SK-N-SH (cell line): ENCODE measurements around the gene MMS19. TPM values are rescaled to one million over a fixed set of nuclear protein-coding genes. Genes with fewer than 3 reads are reported as not detected.
A peak's percentile ranks its signal among the peaks of the same experiment; 100 is the strongest.

Experiments used
- CHD2 ChIP-seq: fragments of 150-350 bp; IDR thresholded peaks from 2 replicates; pipeline ENCODE4 v1.6.1; 2018; ENCODE audit warnings: low read length; ENCODE audit not compliant: partially characterized antibody
- EZH2phosphoT487 ChIP-seq: fragments of 200-600 bp; sonication (generic); IDR thresholded peaks from 2 replicates; pipeline ENCODE4 v1.6.1; 2017; ENCODE audit warnings: low read depth, mixed run types, mild to moderate bottlenecking, antibody characterized with exemption, moderate library complexity, borderline replicate concordance
- FOXJ3 ChIP-seq: sonication (generic); formaldehyde crosslinking; IDR thresholded peaks from 2 replicates; pipeline ENCODE4 v1.5.1; 2020; ENCODE audit warnings: mild to moderate bottlenecking, missing genetic modification reagents
- MXI1 ChIP-seq: IDR thresholded peaks from 2 replicates; pipeline ENCODE4 v1.6.1; 2012; ENCODE audit warnings: mild to moderate bottlenecking, low read depth, low read length, improper control_type of control experiment
- NFIC ChIP-seq: IDR thresholded peaks from 2 replicates; pipeline ENCODE4 v1.4.0; 2012; ENCODE audit warnings: borderline replicate concordance
- POLR2AphosphoS5 ChIP-seq: IDR thresholded peaks from 2 replicates; pipeline ENCODE4 v1.6.1; 2012; ENCODE audit warnings: low read depth, low read length
- RCOR1 ChIP-seq: fragments of 150-350 bp; IDR thresholded peaks from 2 replicates; pipeline ENCODE4 v1.6.1; 2017; ENCODE audit warnings: antibody characterized with exemption, low read length
- RFX5 ChIP-seq: IDR thresholded peaks from 2 replicates; pipeline ENCODE4 v1.6.1; 2012; ENCODE audit warnings: mild to moderate bottlenecking, improper control_type of control experiment, low read length
- TCF12 ChIP-seq: IDR thresholded peaks from 2 replicates; pipeline ENCODE4 v1.4.0; 2012
- polyA plus RNA-seq, 3 experiments: library from polyadenylated mRNA; depleted of rRNA; stranded (reverse); fragments of >200 nt; gene quantifications; 2 replicates each; pipeline ENCODE4 v1.2.3, GENCODE V29; 2012
- TF ChIP-seq, protein P1 (sequence below): IDR thresholded peaks from 2 replicates; pipeline ENCODE4 v1.4.0; 2012; ENCODE audit warnings: low read depth, borderline replicate concordance
- TF ChIP-seq, protein P2 (sequence below): IDR thresholded peaks from 2 replicates; pipeline ENCODE4 v1.4.0; 2012; ENCODE audit warnings: low read depth
- TF ChIP-seq, protein P3 (sequence below): fragments of 200-600 bp; sonication (generic); IDR thresholded peaks from 2 replicates; pipeline ENCODE4 v1.6.1; 2017; ENCODE audit warnings: antibody characterized with exemption, mild to moderate bottlenecking, moderate library complexity
- TF ChIP-seq, protein P4 (sequence below): IDR thresholded peaks from 2 replicates; pipeline ENCODE4 v1.4.0; 2012; ENCODE audit warnings: low read depth, borderline replicate concordance
- TF ChIP-seq, protein P5 (sequence below): fragments of 150-350 bp; IDR thresholded peaks from 2 replicates; pipeline ENCODE4 v1.6.1; 2017; ENCODE audit warnings: antibody characterized with exemption, low read length, low read depth, borderline replicate concordance
- TF ChIP-seq, protein P6 (sequence below): IDR thresholded peaks from 2 replicates; pipeline ENCODE4; 2012
- TF ChIP-seq, protein P7 (sequence below): fragments of 150-350 bp; IDR thresholded peaks from 2 replicates; pipeline ENCODE4 v1.6.1; 2016; ENCODE audit warnings: mild to moderate bottlenecking, low read depth, low read length

MMS19 gene
- polyA plus RNA-seq, 1 of the 3 experiments (the other 2 are of a cell fraction), result 56.9 TPM

DNA sequence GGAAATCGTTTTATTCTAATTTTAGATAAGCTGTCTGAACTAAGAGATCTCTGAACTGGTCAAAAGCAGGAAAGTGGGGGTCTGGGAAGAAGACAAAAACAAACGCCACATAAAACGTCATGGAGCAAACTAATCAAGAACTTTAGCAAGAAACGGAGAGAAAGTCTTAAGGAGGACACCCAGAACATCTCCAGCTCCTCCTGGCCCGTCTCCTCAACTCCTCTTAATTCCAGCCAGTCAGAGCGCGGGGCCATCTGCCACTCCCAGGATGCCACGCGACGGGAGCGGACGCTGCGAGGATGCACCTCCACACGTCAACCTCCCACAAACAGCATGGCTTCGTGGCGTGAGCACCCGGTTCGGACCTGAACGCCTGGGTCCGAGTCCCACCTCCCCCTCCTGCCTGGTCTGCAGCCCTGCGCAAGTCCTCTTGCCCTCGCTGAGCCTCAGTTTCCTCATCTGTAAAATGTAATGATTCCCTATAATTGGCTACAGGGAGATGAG is 598 bp downstream of the MMS19 start (continued):
- TF ChIP-seq, protein P1, sequence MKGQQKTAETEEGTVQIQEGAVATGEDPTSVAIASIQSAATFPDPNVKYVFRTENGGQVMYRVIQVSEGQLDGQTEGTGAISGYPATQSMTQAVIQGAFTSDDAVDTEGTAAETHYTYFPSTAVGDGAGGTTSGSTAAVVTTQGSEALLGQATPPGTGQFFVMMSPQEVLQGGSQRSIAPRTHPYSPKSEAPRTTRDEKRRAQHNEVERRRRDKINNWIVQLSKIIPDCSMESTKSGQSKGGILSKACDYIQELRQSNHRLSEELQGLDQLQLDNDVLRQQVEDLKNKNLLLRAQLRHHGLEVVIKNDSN, result no peak
- peak; percentile 98 for TF ChIP-seq MXI1
- TF ChIP-seq, protein P2, sequence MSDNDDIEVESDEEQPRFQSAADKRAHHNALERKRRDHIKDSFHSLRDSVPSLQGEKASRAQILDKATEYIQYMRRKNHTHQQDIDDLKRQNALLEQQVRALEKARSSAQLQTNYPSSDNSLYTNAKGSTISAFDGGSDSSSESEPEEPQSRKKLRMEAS, result peak; percentile 97
- TF ChIP-seq RFX5, result no peak
- TF ChIP-seq, protein P3, sequence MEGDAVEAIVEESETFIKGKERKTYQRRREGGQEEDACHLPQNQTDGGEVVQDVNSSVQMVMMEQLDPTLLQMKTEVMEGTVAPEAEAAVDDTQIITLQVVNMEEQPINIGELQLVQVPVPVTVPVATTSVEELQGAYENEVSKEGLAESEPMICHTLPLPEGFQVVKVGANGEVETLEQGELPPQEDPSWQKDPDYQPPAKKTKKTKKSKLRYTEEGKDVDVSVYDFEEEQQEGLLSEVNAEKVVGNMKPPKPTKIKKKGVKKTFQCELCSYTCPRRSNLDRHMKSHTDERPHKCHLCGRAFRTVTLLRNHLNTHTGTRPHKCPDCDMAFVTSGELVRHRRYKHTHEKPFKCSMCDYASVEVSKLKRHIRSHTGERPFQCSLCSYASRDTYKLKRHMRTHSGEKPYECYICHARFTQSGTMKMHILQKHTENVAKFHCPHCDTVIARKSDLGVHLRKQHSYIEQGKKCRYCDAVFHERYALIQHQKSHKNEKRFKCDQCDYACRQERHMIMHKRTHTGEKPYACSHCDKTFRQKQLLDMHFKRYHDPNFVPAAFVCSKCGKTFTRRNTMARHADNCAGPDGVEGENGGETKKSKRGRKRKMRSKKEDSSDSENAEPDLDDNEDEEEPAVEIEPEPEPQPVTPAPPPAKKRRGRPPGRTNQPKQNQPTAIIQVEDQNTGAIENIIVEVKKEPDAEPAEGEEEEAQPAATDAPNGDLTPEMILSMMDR, result no peak
- TF ChIP-seq TCF12, result no peak
- TF ChIP-seq CHD2, result no peak
- 0 out of 2 replicates have a peak, but pooled peaks have one; percentile 25 for TF ChIP-seq RCOR1
- TF ChIP-seq, protein P4, sequence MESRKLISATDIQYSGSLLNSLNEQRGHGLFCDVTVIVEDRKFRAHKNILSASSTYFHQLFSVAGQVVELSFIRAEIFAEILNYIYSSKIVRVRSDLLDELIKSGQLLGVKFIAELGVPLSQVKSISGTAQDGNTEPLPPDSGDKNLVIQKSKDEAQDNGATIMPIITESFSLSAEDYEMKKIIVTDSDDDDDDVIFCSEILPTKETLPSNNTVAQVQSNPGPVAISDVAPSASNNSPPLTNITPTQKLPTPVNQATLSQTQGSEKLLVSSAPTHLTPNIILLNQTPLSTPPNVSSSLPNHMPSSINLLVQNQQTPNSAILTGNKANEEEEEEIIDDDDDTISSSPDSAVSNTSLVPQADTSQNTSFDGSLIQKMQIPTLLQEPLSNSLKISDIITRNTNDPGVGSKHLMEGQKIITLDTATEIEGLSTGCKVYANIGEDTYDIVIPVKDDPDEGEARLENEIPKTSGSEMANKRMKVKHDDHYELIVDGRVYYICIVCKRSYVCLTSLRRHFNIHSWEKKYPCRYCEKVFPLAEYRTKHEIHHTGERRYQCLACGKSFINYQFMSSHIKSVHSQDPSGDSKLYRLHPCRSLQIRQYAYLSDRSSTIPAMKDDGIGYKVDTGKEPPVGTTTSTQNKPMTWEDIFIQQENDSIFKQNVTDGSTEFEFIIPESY, result no peak
- TF ChIP-seq POLR2AphosphoS5, result no peak
- TF ChIP-seq, protein P5, sequence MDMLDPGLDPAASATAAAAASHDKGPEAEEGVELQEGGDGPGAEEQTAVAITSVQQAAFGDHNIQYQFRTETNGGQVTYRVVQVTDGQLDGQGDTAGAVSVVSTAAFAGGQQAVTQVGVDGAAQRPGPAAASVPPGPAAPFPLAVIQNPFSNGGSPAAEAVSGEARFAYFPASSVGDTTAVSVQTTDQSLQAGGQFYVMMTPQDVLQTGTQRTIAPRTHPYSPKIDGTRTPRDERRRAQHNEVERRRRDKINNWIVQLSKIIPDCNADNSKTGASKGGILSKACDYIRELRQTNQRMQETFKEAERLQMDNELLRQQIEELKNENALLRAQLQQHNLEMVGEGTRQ, result no peak
- no peak for TF ChIP-seq FOXJ3 (CRISPR knock-in tag)
- TF ChIP-seq NFIC, result no peak
- TF ChIP-seq, protein P6, sequence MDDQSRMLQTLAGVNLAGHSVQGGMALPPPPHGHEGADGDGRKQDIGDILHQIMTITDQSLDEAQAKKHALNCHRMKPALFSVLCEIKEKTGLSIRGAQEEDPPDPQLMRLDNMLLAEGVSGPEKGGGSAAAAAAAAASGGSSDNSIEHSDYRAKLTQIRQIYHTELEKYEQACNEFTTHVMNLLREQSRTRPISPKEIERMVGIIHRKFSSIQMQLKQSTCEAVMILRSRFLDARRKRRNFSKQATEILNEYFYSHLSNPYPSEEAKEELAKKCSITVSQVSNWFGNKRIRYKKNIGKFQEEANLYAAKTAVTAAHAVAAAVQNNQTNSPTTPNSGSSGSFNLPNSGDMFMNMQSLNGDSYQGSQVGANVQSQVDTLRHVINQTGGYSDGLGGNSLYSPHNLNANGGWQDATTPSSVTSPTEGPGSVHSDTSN, result no peak
- TF ChIP-seq EZH2phosphoT487, result no peak
- TF ChIP-seq, protein P7, sequence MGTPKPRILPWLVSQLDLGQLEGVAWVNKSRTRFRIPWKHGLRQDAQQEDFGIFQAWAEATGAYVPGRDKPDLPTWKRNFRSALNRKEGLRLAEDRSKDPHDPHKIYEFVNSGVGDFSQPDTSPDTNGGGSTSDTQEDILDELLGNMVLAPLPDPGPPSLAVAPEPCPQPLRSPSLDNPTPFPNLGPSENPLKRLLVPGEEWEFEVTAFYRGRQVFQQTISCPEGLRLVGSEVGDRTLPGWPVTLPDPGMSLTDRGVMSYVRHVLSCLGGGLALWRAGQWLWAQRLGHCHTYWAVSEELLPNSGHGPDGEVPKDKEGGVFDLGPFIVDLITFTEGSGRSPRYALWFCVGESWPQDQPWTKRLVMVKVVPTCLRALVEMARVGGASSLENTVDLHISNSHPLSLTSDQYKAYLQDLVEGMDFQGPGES, result no peak
